HepG2 (cell line): ENCODE data around the gene ARHGAP33. TPM values are rescaled to one million over a fixed set of nuclear protein-coding genes. Genes with fewer than 3 reads are reported as not detected.
A peak's percentile ranks its signal among the peaks of the same experiment; 100 is the strongest.

ENCODE experiments used
- ATAC-seq: fragments of 200-7000 bp; cut with Tn5 transposase; 3 replicates; pipeline ENCODE4 v1.9.1; 2020; ENCODE audit warnings: mild to moderate bottlenecking, moderate library complexity
- BruUV-seq: library from RNA; stranded (reverse); fragments of 400-500 nt; replicated peaks from 2 replicates; lab custom pipeline; 2021; lab: Mats Ljungman, UMichigan
- CTCF ChIA-PET: fragments of 300-600 bp; formaldehyde crosslinking; extraction: SDS; loops from one replicate; lab custom pipeline; 2021; ENCODE audit warnings: low total read pairs, inconsistent platforms, low intra/inter-chr PET ratio; lab: Yijun Ruan, JAX
- POLR2A ChIA-PET: fragments of 350-600 bp; sonication (Branson Sonifier 250); formaldehyde crosslinking; loops from one replicate; lab custom pipeline; 2020; ENCODE audit warnings: antibody characterized with exemption, inconsistent platforms; lab: Yijun Ruan, JAX
- DNase-seq: peaks from one replicate; pipeline ENCODE4 v3.0.0-alpha.2; 2015; ENCODE audit warnings: low spot score
- FAIRE-seq: peaks from 3 replicates; lab custom pipeline; 2011; peaks lifted over from hg19 to GRCh38; lab: Jason Lieb, UNC
- H2AFZ ChIP-seq: one replicate; pipeline ENCODE4 v1.6.1; 2011; ENCODE audit warnings: low read length, inconsistent platforms
- H3K27ac ChIP-seq: fragments of 300-600 bp; 3 replicates; pipeline ENCODE4 v1.8.0; 2011; ENCODE audit warnings: mixed run types, mild to moderate bottlenecking, mixed read lengths, low read length, inconsistent platforms; ENCODE audit not compliant: insufficient read depth; ENCODE audit errors: extremely low read length
- H3K27me3 ChIP-seq, 2 experiments: fragments of 200-600 bp in 1 of 2; 2 replicates in 1 of 2; 3 replicates in 1 of 2; pipeline versions ENCODE4 v1.6.0 to v1.8.0; 2011; ENCODE audit warnings: low read length in 2 of 2, mild to moderate bottlenecking in 2 of 2, moderate library complexity in 2 of 2, inconsistent platforms in 1 of 2; ENCODE audit not compliant: insufficient read depth in 2 of 2, control insufficient read depth in 1 of 2
- H3K36me3 ChIP-seq, 2 experiments: fragments of 200-600 bp in 1 of 2; replicated peaks in 1 of 2; 2 replicates in 1 of 2; 3 replicates in 1 of 2; pipeline versions ENCODE4 v1.5.1 to v1.8.0; 2011; ENCODE audit warnings: low read length in 2 of 2, inconsistent platforms in 1 of 2; ENCODE audit not compliant: insufficient read depth in 2 of 2, control insufficient read depth in 1 of 2
- H3K4me1 ChIP-seq: 2 replicates; pipeline ENCODE4 v1.5.1; 2012; ENCODE audit warnings: low read length, inconsistent platforms; ENCODE audit not compliant: insufficient read depth
- H3K4me2 ChIP-seq: 2 replicates; pipeline ENCODE4 v1.6.0; 2011; ENCODE audit warnings: low read depth, low read length, inconsistent platforms
- H3K4me3 ChIP-seq, 3 experiments: fragments of 200-600 bp in 1 of 3; sonication (generic), shearing (Covaris generic) in 1 of 3; replicated peaks in 1 of 3; 2 replicates each; pipeline ENCODE4 v1.5.1; 2011 to 2016; ENCODE audit warnings: low read length in 3 of 3, inconsistent platforms in 2 of 3, low read depth in 2 of 3, mild to moderate bottlenecking in 2 of 3, control low read depth in 1 of 3, mixed read lengths in 1 of 3; ENCODE audit not compliant: insufficient read depth in 1 of 3
- H3K79me2 ChIP-seq: one replicate; pipeline ENCODE4 v1.6.1; 2011; ENCODE audit warnings: low read length, inconsistent platforms; ENCODE audit not compliant: insufficient read depth
- H3K9ac ChIP-seq: 2 replicates; pipeline ENCODE4 v1.6.0; 2011; ENCODE audit warnings: mild to moderate bottlenecking, low read depth, low read length, inconsistent platforms; ENCODE audit not compliant: insufficient read depth
- H3K9me3 ChIP-seq: 2 replicates; pipeline ENCODE4 v1.5.1; 2012; ENCODE audit warnings: mild to moderate bottlenecking, low read length
- H4K20me1 ChIP-seq: 2 replicates; pipeline ENCODE4 v1.6.0; 2011; ENCODE audit warnings: inconsistent platforms, mild to moderate bottlenecking, low read length, moderate library complexity; ENCODE audit not compliant: insufficient read depth
- AGO2 ChIP-seq: fragments of 200-400 bp; formaldehyde crosslinking; optimal IDR thresholded peaks from 2 replicates; pipeline ENCODE3; 2017; ENCODE audit warnings: mild to moderate bottlenecking, low read depth, low read length, moderate library complexity
- ARID4A ChIP-seq: sonication (generic); formaldehyde crosslinking; IDR thresholded peaks from 2 replicates; pipeline ENCODE4 v1.5.0; 2020; ENCODE audit warnings: mild to moderate bottlenecking, missing genetic modification reagents, borderline replicate concordance
- GFI1 ChIP-seq: sonication (generic); formaldehyde crosslinking; IDR thresholded peaks from 2 replicates; pipeline ENCODE4 v1.5.0; 2020; ENCODE audit warnings: missing genetic modification reagents, mild to moderate bottlenecking, borderline replicate concordance
- KMT2A ChIP-seq: sonication (generic); formaldehyde crosslinking; IDR thresholded peaks from 2 replicates; pipeline ENCODE4 v1.4.0; 2020; ENCODE audit warnings: missing genetic modification reagents
- MATR3 ChIP-seq: sonication (generic); formaldehyde crosslinking; IDR thresholded peaks from 2 replicates; pipeline ENCODE4 v1.4.0; 2020; ENCODE audit warnings: missing genetic modification reagents
- NFKB2 ChIP-seq: sonication (generic); formaldehyde crosslinking; IDR thresholded peaks from 2 replicates; pipeline ENCODE4 v1.4.0; 2020; ENCODE audit warnings: missing genetic modification reagents, borderline replicate concordance
- NR3C1 ChIP-seq: sonication (generic); formaldehyde crosslinking; IDR thresholded peaks from 2 replicates; pipeline ENCODE4 v1.4.0; 2020; ENCODE audit warnings: missing genetic modification reagents
- RBFOX2 ChIP-seq: fragments of 200-400 bp; formaldehyde crosslinking; IDR thresholded peaks from 2 replicates; pipeline ENCODE4 v1.6.1; 2017; ENCODE audit warnings: low read depth, mild to moderate bottlenecking, low read length
- SOX5 ChIP-seq: IDR thresholded peaks from 2 replicates; pipeline ENCODE4 v1.6.1; 2016; ENCODE audit warnings: borderline replicate concordance
- TOE1 ChIP-seq: sonication (generic); formaldehyde crosslinking; IDR thresholded peaks from 2 replicates; pipeline ENCODE4 v1.4.0; 2020; ENCODE audit warnings: mild to moderate bottlenecking, missing genetic modification reagents
- ZBTB38 ChIP-seq: sonication (generic); formaldehyde crosslinking; IDR thresholded peaks from 2 replicates; pipeline ENCODE4 v1.5.1; 2020; ENCODE audit warnings: mild to moderate bottlenecking, missing genetic modification reagents
- ZFP82 ChIP-seq: sonication (generic); formaldehyde crosslinking; IDR thresholded peaks from 2 replicates; pipeline ENCODE4 v1.5.1; 2020; ENCODE audit warnings: mild to moderate bottlenecking, missing genetic modification reagents, borderline replicate concordance
- ZSCAN31 ChIP-seq: sonication (generic); formaldehyde crosslinking; IDR thresholded peaks from 2 replicates; pipeline ENCODE4 v1.5.0; 2020; ENCODE audit warnings: low read depth, mild to moderate bottlenecking, missing genetic modification reagents
- WGBS: methylation state at CpG from one replicate; pipeline ENCODE4 v1.1.6; 2017; ENCODE audit warnings: low lambda C conversion rate; 5-methylcytosine and 5-hydroxymethylcytosine counted together
- in situ Hi-C: cut with HindIII; loops from 2 replicates; pipeline ENCODE4 v1.10.0; 2017; ENCODE audit warnings: low pct_unique_long_range_greater_than_20kb; ENCODE audit not compliant: extremely low pct_ligation_motif_present
- intact Hi-C: fragments of 100-400 bp; cut with micrococcal nuclease; formaldehyde crosslinking; loops from one replicate; pipeline ENCODE4 v1.10.0; 2022; ENCODE audit not compliant: unreplicated experiment
- polyA plus RNA-seq, 8 experiments: library from polyadenylated mRNA; depleted of rRNA in 3 of 8; stranded (reverse) in 7 of 8; unstranded in 1 of 8; fragments of >200 nt; fragmentation: Illumina TruSeq in 4 of 8; extraction: Trizol in 4 of 8; gene quantifications; 2 replicates each; pipeline versions ENCODE4 v1.2.1 to v1.2.3, GENCODE V29; 2011 to 2016; ENCODE audit warnings: low read depth in 4 of 8, missing spikeins in 1 of 8, mixed read lengths in 1 of 8; ENCODE audit not compliant: insufficient read depth in 1 of 8
- total RNA-seq, 5 experiments: library from RNA; depleted of rRNA; stranded (reverse); fragments of >200 nt; fragmentation: Illumina TruSeq; extraction: Trizol; gene quantifications; 2 replicates each; pipeline ENCODE4 v1.2.3, GENCODE V29; 2016; ENCODE audit warnings: low read depth in 1 of 5

The ARHGAP33 gene
- total and polyA plus RNA-seq, 2 of the 13 experiments (the other 11 are each of a cell fraction or from before 2014, with no cell fraction given): 1.3 to 2.7 TPM

DNA sequence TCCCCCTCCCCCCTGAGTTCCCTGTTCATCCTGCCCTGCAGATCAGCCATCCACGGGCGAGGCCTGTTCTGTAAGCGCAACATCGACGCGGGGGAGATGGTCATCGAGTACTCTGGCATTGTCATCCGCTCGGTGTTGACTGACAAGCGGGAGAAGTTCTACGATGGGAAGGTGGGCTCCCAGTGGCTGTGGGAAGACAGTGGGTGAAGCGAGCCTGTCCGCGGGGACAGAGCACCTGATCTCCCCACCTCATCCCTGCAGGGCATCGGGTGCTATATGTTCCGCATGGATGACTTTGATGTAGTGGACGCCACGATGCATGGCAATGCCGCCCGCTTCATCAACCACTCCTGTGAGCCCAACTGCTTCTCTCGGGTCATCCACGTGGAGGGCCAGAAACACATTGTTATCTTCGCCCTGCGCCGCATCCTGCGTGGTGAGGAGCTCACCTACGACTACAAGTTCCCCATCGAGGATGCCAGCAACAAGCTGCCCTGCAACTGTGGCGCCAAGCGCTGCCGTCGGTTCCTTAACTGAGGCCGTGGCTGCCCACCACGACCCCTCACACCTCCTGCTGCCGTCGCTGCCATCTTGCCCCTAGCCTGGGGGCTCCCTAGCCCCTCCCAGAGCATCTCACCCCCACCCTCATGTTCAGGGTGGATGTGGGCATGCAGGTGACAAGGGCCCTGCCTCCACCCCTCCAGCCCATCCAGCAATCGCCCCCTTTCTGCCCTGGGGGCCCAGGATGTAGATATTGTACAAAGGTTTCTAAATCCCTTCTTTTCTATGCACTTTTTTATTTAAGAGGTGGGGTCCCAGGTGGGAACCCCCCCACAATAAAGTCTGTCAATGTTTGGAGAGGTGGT, 37.1 kb upstream of the ARHGAP33 start:
- no peak for DNase-seq
- peaks cover 20% of the 10 kb centered on the region for H3K4me1 ChIP-seq
- no peaks in the 10 kb centered on the region for H3K9me3 ChIP-seq
- H4K20me1 ChIP-seq: no peaks in the 10 kb centered on the region
- H2AFZ ChIP-seq: no peak overlapping the region
- in situ Hi-C loops: no loop called here
- no peak overlapping the region for H3K27ac ChIP-seq
- no peak for ATAC-seq
- TSS peak; percentile 41 for BruUV-seq
- CTCF ChIA-PET: interaction anchor here (1.7 kb wide), 1 partner anchor 45 kb away, joined by 5 read pairs; no protein-coding TSS in a partner anchor
- H3K4me3 ChIP-seq: no peak overlapping the region
- H3K36me3 ChIP-seq: peaks cover 22 to 55% of the 10 kb centered on the region in 2 experiments; a peak in 4 of 5 replicates
- H3K79me2 ChIP-seq: no peaks in the 10 kb centered on the region
- 97% methylated on average over 34 of the region's 37 CpGs for WGBS
- intact Hi-C loops: no loop called here
- H3K4me2 ChIP-seq: no peak overlapping the region
- H3K9ac ChIP-seq: no peak overlapping the region
- TF ChIP-seq ZBTB38 (0 out of 2 replicates have a peak, but pooled peaks have one; percentile 29), SOX5 (CRISPR knock-in tag) (no peak), NFKB2 (CRISPR knock-in tag) (0 out of 2 replicates have a peak, but pooled peaks have one; percentile 29), AGO2 (peak; percentile 55), RBFOX2 (0 out of 2 replicates have a peak, but pooled peaks have one; percentile 33)
- POLR2A ChIA-PET: interaction anchor here (1.1 to 4.6 kb wide), 3 partner anchors 10 to 18 kb away, joined by 3 to 69 read pairs (median 7); partner anchors contain the start of gene LIN37
- no peaks in the 10 kb centered on the region for H3K27me3 ChIP-seq
- no peak for FAIRE-seq

DNA sequence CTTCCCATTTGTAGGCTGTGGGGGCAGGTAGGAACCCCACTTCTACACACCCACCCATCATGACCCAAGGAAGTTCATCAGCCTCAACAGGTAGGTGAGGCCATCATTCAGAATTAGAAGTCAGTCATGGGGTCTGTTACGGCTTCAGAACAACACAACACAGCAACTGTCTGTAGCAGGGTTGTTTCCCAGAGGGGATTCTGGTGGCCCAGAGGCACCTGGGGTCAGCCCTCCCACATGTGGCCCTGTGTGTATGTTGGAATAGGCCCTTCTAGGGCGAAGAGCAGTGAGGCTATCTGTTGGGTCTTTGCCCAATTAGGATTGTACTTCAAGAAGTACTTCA, 36.5 kb upstream of the ARHGAP33 start:
- intact Hi-C loops (no loop called here), in situ Hi-C loops (no loop called here)
- peaks cover 21% of the 10 kb centered on the region for H3K4me1 ChIP-seq
- ChIA-PET CTCF (no interaction called here), POLR2A (interaction anchor here (2.2 to 4.6 kb wide), 2 partner anchors 9 to 19 kb away, joined by 10 to 69 read pairs; partner anchors contain the start of gene LIN37)
- DNase-seq (no peak), FAIRE-seq (no peak), ATAC-seq (no peak)
- no peak overlapping the region for H3K4me2 ChIP-seq
- no peak overlapping the region for H2AFZ ChIP-seq
- no TSS peak for BruUV-seq
- 100% methylated on average over 1 of the region's 2 CpGs for WGBS
- no peaks in the 10 kb centered on the region for H3K27me3 ChIP-seq
- no peak overlapping the region for H3K9ac ChIP-seq
- H4K20me1 ChIP-seq: no peaks in the 10 kb centered on the region
- peaks cover 20 to 49% of the 10 kb centered on the region in 2 experiments; a peak in 4 of 5 replicates for H3K36me3 ChIP-seq
- H3K9me3 ChIP-seq: no peaks in the 10 kb centered on the region
- no peak overlapping the region for H3K27ac ChIP-seq
- H3K4me3 ChIP-seq: no peak overlapping the region
- H3K79me2 ChIP-seq: no peaks in the 10 kb centered on the region
- TF ChIP-seq TOE1 (CRISPR knock-in tag) (no peak), KMT2A (CRISPR knock-in tag) (no peak), GFI1 (CRISPR knock-in tag) (no peak), ZSCAN31 (CRISPR knock-in tag) (no peak), MATR3 (CRISPR knock-in tag) (no peak), ARID4A (no peak), NR3C1 (CRISPR knock-in tag) (no peak), ZFP82 (CRISPR knock-in tag) (no peak)
